ENCODE measurements around the gene ASMTL.

- TF ChIP-seq POLR2A (IDR thresholded peaks at IDR 0.05) = no peak
- TF ChIP-seq, protein P1, sequence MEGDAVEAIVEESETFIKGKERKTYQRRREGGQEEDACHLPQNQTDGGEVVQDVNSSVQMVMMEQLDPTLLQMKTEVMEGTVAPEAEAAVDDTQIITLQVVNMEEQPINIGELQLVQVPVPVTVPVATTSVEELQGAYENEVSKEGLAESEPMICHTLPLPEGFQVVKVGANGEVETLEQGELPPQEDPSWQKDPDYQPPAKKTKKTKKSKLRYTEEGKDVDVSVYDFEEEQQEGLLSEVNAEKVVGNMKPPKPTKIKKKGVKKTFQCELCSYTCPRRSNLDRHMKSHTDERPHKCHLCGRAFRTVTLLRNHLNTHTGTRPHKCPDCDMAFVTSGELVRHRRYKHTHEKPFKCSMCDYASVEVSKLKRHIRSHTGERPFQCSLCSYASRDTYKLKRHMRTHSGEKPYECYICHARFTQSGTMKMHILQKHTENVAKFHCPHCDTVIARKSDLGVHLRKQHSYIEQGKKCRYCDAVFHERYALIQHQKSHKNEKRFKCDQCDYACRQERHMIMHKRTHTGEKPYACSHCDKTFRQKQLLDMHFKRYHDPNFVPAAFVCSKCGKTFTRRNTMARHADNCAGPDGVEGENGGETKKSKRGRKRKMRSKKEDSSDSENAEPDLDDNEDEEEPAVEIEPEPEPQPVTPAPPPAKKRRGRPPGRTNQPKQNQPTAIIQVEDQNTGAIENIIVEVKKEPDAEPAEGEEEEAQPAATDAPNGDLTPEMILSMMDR (IDR thresholded peaks at IDR 0.05) = no peak
- TF ChIP-seq POLR2AphosphoS5 (IDR thresholded peaks at IDR 0.05) = no peak
Observed at GRCh38 chrX:1472975-1473374, 20.3 kb upstream of the ASMTL start.
